Glutamatergic neuron (in vitro differentiated cells): Measurements from ENCODE around the gene RPS2. TPM values are rescaled to one million over a fixed set of nuclear protein-coding genes. Genes with fewer than 3 reads are reported as not detected.
A peak's percentile ranks its signal among the peaks of the same experiment; 100 is the strongest.

Source experiments
- DNase-seq: peaks from one replicate; pipeline ENCODE4 v3.0.0; 2022
- H3K27ac Mint-ChIP-seq: one replicate; pipeline ENCODE4 v1.8.0; 2020; ENCODE audit warnings: mild to moderate bottlenecking, mixed read lengths, inconsistent platforms; ENCODE audit not compliant: unreplicated experiment
- H3K27me3 Mint-ChIP-seq: one replicate; pipeline ENCODE4 v1.8.0; 2020; ENCODE audit warnings: mild to moderate bottlenecking, moderate library complexity, mixed read lengths, inconsistent platforms; ENCODE audit not compliant: unreplicated experiment
- H3K36me3 Mint-ChIP-seq: one replicate; pipeline ENCODE4 v1.8.0; 2020; ENCODE audit warnings: mild to moderate bottlenecking, mixed read lengths, inconsistent platforms; ENCODE audit not compliant: unreplicated experiment
- H3K4me1 Mint-ChIP-seq: one replicate; pipeline ENCODE4 v1.8.0; 2020; ENCODE audit warnings: mild to moderate bottlenecking, low read depth, mixed read lengths, inconsistent platforms; ENCODE audit not compliant: unreplicated experiment
- H3K4me3 Mint-ChIP-seq: one replicate; pipeline ENCODE4 v1.8.0; 2020; ENCODE audit warnings: mild to moderate bottlenecking, mixed read lengths, inconsistent platforms; ENCODE audit not compliant: unreplicated experiment
- H3K9me3 Mint-ChIP-seq: one replicate; pipeline ENCODE4 v1.8.0; 2020; ENCODE audit warnings: mild to moderate bottlenecking, moderate library complexity, mixed read lengths, inconsistent platforms; ENCODE audit not compliant: unreplicated experiment
- CTCF ChIP-seq: fragments of 200-600 bp; sonication (generic); IDR thresholded peaks from one replicate; pipeline ENCODE4 v1.5.0; 2021; ENCODE audit not compliant: partially characterized antibody, unreplicated experiment
- total RNA-seq: library from RNA; stranded (reverse); fragmentation: NEBNext Ultra II Directional; extraction: Animal tissue kit (Norgen Biotek cat#: 25700); gene quantifications from one replicate; pipeline ENCODE4 v1.2.1, GENCODE V29; 2021; ENCODE audit not compliant: unreplicated experiment

The RPS2 gene
- total RNA-seq, 1 donor from 2014 or later = 1,772 TPM

- Mint-ChIP-seq H3K9me3 (peaks cover 7% of the 10 kb centered on the region), H3K4me3 (peak overlapping the region; percentile 85), H3K36me3 (no peaks in the 10 kb centered on the region), H3K4me1 (peaks cover 21% of the 10 kb centered on the region), H3K27ac (no peak overlapping the region), H3K27me3 (peaks cover 16% of the 10 kb centered on the region)
- no peak for DNase-seq
- TF ChIP-seq CTCF = no peak
These were observed 21.0 kb upstream of the RPS2 start for GRCh38 chr16:1985466-1986150.

DNA sequence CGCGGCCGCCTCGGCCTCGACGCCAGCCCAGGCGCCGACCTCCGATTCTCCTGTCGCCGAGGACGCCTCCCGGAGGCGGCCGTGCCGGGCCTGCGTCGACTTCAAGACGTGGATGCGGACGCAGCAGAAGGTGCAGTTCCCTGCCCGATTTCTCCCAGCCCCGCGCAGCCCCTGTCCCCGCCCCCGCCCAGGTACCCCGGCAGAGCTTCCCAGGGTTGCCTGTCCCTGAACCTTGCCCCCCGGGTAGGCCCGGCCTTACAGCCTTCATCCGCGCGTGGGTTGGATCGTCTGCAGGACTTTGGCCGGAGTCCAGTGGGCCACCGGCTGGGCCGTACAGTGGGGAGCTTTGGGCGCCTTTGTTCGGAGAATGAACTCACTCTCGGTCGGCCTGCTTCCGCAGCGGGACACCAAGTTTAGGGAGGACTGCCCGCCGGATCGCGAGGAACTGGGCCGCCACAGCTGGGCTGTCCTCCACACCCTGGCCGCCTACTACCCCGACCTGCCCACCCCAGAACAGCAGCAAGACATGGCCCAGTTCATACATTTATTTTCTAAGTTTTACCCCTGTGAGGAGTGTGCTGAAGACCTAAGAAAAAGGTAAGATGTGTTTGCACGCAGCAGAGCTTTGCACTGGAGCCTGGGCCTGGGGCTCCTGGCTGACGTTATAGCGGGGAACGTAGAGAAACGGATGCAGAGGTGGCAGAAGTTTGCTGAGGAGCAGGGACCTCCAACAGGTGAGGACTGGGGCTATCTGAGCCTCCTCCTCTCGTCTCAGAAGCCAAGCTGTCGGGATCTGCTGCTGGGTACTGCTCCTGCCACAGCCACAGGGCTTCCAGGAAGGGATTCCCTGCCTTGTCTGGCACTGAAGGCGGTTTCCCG lies 20.0 kb upstream of the RPS2 start:
- no peaks in the 10 kb centered on the region for H3K36me3 Mint-ChIP-seq
- H3K9me3 Mint-ChIP-seq = peaks cover 7% of the 10 kb centered on the region
- DNase-seq = no peak
- peak overlapping the region; percentile 78 for H3K27ac Mint-ChIP-seq
- H3K4me3 Mint-ChIP-seq = peak overlapping the region; percentile 85
- H3K27me3 Mint-ChIP-seq = peaks cover 16% of the 10 kb centered on the region
- peaks cover 21% of the 10 kb centered on the region for H3K4me1 Mint-ChIP-seq
- TF ChIP-seq CTCF = no peak

DNA sequence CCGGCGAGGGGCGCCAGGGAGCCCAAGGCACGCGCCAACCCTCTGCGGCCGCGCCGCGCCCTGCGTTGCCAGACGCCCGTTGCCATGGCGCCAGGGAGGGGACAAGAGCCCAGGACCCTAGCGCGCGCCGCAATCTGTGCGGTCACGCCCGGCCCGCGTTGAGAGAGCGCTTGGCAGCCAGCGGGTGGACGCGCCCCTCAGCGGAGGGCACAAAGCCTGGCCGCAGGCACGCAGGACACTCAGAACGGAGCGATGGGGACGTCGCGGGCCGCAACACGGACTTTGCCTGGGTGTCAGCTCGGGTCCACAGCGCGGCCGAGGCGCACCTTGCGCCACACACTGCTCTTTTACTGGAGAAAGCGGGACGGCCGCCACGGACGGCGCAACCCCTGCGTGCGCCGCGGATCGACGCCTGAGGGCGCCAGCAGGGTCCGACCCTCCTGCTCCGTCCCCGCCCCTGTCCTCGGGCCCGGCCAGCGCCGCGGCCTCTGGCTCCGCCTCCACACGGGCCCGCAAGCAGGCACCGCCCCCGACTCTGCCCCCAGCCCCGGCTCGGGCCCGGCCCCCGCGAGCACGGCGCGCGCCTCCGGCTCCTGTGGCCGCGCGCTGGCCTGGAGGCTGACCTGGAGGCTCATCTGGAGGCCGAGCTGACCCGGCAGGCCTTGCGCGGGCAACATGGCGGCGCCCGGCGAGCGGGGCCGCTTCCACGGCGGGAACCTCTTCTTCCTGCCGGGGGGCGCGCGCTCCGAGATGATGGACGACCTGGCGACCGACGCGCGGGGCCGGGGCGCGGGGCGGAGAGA lies 19.1 kb upstream of the RPS2 start, which contains the start of gene GFER:
Gene GFER (plus strand): TSS at position 650 of the 803 bp plus-strand sequence. CDS start 26 bp downstream, at position 676.
- H3K4me1 Mint-ChIP-seq = peaks cover 19% of the 10 kb centered on the region
- H3K9me3 Mint-ChIP-seq = peaks cover 7% of the 10 kb centered on the region
- peak within 1 kb of the TSS; percentile 92 for H3K27ac Mint-ChIP-seq
- peak within 1 kb of the TSS; percentile 87 for H3K4me3 Mint-ChIP-seq
- TF ChIP-seq CTCF = no peak
- H3K27me3 Mint-ChIP-seq = peaks cover 14% of the 10 kb centered on the region
- no peaks in the 10 kb centered on the region for H3K36me3 Mint-ChIP-seq
- peak; percentile 97 for DNase-seq

DNA sequence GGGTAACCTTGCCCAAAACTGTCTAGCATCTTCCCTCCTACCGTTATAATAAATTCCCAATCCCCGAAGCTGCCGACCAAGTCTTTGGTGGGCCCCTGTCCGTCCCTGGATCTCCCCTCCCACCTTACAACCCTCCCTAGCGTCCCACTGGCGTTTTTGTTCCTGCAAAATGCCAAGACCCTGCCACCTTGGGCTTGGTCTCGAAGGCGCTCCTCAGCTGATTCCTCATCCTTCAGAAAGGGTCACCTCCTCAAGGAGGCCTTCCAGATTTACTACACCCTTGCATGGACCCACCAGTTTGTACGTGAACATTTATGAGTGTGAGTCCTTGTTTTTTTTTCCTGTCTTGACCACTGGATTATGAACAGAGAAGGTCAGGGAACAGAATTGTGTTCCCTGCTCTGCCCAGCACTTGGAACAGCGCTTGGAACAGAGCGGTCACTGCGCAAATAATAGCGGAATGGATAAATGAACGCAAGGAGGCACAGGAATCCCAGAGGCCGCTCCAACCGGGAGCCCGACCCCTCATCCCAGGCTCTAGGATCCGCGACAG lies 18.4 kb upstream of the RPS2 start:
- peaks cover 2% of the 10 kb centered on the region for H3K9me3 Mint-ChIP-seq
- H3K27ac Mint-ChIP-seq = peak overlapping the region; percentile 92
- peaks cover 11% of the 10 kb centered on the region for H3K27me3 Mint-ChIP-seq
- no peak for TF ChIP-seq CTCF
- H3K4me3 Mint-ChIP-seq = peak overlapping the region; percentile 87
- DNase-seq = no peak
- no peaks in the 10 kb centered on the region for H3K36me3 Mint-ChIP-seq
- peaks cover 16% of the 10 kb centered on the region for H3K4me1 Mint-ChIP-seq
